ENCODE data around the gene GPLD1.

- TF ChIP-seq RXRA (IDR thresholded peaks at IDR 0.05) (no peak), YY1 (IDR thresholded peaks at IDR 0.05) (no peak), RAD21 (IDR thresholded peaks at IDR 0.05) (no peak), SP1 (IDR thresholded peaks at IDR 0.05) (no peak), TAF1 (conservative IDR thresholded peaks at IDR 0.05) (no peak)
- TF ChIP-seq, protein P1, sequence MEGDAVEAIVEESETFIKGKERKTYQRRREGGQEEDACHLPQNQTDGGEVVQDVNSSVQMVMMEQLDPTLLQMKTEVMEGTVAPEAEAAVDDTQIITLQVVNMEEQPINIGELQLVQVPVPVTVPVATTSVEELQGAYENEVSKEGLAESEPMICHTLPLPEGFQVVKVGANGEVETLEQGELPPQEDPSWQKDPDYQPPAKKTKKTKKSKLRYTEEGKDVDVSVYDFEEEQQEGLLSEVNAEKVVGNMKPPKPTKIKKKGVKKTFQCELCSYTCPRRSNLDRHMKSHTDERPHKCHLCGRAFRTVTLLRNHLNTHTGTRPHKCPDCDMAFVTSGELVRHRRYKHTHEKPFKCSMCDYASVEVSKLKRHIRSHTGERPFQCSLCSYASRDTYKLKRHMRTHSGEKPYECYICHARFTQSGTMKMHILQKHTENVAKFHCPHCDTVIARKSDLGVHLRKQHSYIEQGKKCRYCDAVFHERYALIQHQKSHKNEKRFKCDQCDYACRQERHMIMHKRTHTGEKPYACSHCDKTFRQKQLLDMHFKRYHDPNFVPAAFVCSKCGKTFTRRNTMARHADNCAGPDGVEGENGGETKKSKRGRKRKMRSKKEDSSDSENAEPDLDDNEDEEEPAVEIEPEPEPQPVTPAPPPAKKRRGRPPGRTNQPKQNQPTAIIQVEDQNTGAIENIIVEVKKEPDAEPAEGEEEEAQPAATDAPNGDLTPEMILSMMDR (IDR thresholded peaks at IDR 0.05; ENCODE audit: low read depth, low read length, missing input control), result no peak
- TF ChIP-seq, protein P2, sequence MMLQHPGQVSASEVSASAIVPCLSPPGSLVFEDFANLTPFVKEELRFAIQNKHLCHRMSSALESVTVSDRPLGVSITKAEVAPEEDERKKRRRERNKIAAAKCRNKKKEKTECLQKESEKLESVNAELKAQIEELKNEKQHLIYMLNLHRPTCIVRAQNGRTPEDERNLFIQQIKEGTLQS (IDR thresholded peaks at IDR 0.05), result no peak
- TF ChIP-seq, protein P3, sequence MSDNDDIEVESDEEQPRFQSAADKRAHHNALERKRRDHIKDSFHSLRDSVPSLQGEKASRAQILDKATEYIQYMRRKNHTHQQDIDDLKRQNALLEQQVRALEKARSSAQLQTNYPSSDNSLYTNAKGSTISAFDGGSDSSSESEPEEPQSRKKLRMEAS (IDR thresholded peaks at IDR 0.05), result no peak
Observed at GRCh38 chr6:24428615-24429014, 60.8 kb downstream of the GPLD1 start.
